HepG2 (cell line): ENCODE results near the gene NPPA.

Source experiments
- CEBPB ChIP-seq: IDR thresholded peaks from 2 replicates; pipeline ENCODE4 v1.6.1; 2011; ENCODE audit warnings: low read depth, low read length, improper control_type of control experiment, borderline replicate concordance
- EHMT2 ChIP-seq: fragments of 200-600 bp; sonication (generic); IDR thresholded peaks from 2 replicates; pipeline ENCODE4 v1.7.0; 2017; ENCODE audit warnings: antibody characterized with exemption, low read depth, low read length, borderline replicate concordance
- FOXM1 ChIP-seq: sonication (generic); formaldehyde crosslinking; IDR thresholded peaks from 2 replicates; pipeline ENCODE4 v1.5.0; 2020; ENCODE audit warnings: missing genetic modification reagents
- MED1 ChIP-seq: sonication (generic); formaldehyde crosslinking; IDR thresholded peaks from 2 replicates; pipeline ENCODE4 v1.4.0; 2020; ENCODE audit warnings: missing genetic modification reagents
- PAWR ChIP-seq: sonication (generic); formaldehyde crosslinking; IDR thresholded peaks from 2 replicates; pipeline ENCODE4 v1.4.0; 2020; ENCODE audit warnings: missing genetic modification reagents, mild to moderate bottlenecking, borderline replicate concordance
- PHF8 ChIP-seq: sonication (generic); formaldehyde crosslinking; IDR thresholded peaks from 2 replicates; pipeline ENCODE4 v1.5.0; 2020; ENCODE audit warnings: missing genetic modification reagents
- STAT5B ChIP-seq: sonication (generic); formaldehyde crosslinking; IDR thresholded peaks from 2 replicates; pipeline ENCODE4 v1.4.0; 2020; ENCODE audit warnings: missing genetic modification reagents
- SUZ12 ChIP-seq: fragments of 150-350 bp; IDR thresholded peaks from 2 replicates; pipeline ENCODE4 v1.6.1; 2014; ENCODE audit warnings: low read depth, low read length
- ZNF24 ChIP-seq: fragments of 450-650 bp; IDR thresholded peaks from 2 replicates; pipeline ENCODE4 v1.6.1; 2017; ENCODE audit warnings: antibody characterized with exemption, mild to moderate bottlenecking
- TF ChIP-seq, protein P1 (sequence below): sonication (generic); formaldehyde crosslinking; IDR thresholded peaks from 2 replicates; pipeline ENCODE4 v1.4.0; 2020; ENCODE audit warnings: missing genetic modification reagents

DNA sequence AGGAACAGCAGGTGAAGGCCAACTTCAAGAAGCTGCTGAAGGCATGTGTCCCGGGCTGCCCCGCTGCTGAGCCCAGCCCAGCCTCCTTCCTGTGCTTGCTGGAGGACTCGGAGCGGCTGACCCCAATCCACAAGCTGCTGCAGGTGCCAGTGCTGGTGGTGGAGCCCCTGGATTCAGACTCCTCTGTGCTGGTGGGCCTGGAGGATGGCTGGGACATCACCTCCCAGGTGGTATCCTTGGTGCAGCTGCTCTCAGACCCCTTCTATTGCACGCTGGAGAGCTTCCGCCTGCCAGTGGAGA is 31.3 kb upstream of the NPPA start:
- no peak for TF ChIP-seq EHMT2
- TF ChIP-seq STAT5B: no peak
- TF ChIP-seq PAWR: no peak
- no peak for TF ChIP-seq MED1
- TF ChIP-seq CEBPB: no peak
- no peak for TF ChIP-seq FOXM1 (CRISPR knock-in tag)
- no peak for TF ChIP-seq PHF8 (CRISPR knock-in tag)
- no peak for TF ChIP-seq ZNF24
- TF ChIP-seq, protein P1, sequence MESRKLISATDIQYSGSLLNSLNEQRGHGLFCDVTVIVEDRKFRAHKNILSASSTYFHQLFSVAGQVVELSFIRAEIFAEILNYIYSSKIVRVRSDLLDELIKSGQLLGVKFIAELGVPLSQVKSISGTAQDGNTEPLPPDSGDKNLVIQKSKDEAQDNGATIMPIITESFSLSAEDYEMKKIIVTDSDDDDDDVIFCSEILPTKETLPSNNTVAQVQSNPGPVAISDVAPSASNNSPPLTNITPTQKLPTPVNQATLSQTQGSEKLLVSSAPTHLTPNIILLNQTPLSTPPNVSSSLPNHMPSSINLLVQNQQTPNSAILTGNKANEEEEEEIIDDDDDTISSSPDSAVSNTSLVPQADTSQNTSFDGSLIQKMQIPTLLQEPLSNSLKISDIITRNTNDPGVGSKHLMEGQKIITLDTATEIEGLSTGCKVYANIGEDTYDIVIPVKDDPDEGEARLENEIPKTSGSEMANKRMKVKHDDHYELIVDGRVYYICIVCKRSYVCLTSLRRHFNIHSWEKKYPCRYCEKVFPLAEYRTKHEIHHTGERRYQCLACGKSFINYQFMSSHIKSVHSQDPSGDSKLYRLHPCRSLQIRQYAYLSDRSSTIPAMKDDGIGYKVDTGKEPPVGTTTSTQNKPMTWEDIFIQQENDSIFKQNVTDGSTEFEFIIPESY: no peak
- no peak for TF ChIP-seq SUZ12
